Kidney epithelial cell (primary cell): ENCODE measurements around the gene KIDINS220. TPM values are rescaled to one million over a fixed set of nuclear protein-coding genes. Genes with fewer than 3 reads are reported as not detected.

Source experiments
- DNase-seq: peaks from one replicate; pipeline ENCODE4 v3.0.0-alpha.2; 2010; ENCODE audit warnings: low read depth
- H3K27me3 ChIP-seq: 2 replicates; pipeline ENCODE4 v1.6.0; 2011; ENCODE audit warnings: low read length; ENCODE audit not compliant: control insufficient read depth, insufficient read depth
- H3K36me3 ChIP-seq: 2 replicates; pipeline ENCODE4 v1.5.1; 2011; ENCODE audit warnings: low read length; ENCODE audit not compliant: control insufficient read depth, insufficient read depth
- H3K4me3 ChIP-seq: 2 replicates; pipeline ENCODE4 v1.5.1; 2011; ENCODE audit warnings: low read depth, mild to moderate bottlenecking, control low read depth, low read length
- CTCF ChIP-seq: IDR thresholded peaks from 2 replicates; pipeline ENCODE4 v1.5.1; 2011; ENCODE audit warnings: mild to moderate bottlenecking, moderate library complexity, low read length, control low read depth, inconsistent platforms; ENCODE audit not compliant: insufficient read depth, poor library complexity, severe bottlenecking
- total RNA-seq: library from RNA; depleted of rRNA; stranded (reverse); fragments of >200 nt; gene quantifications from 2 replicates; pipeline ENCODE4 v1.2.3, GENCODE V29; 2015

KIDINS220 gene
- total RNA-seq, 1 donor from 2014 or later, result 49.1 TPM

GRCh38 chr2:8800218-8800617 is 37.2 kb downstream of the KIDINS220 start:
- H3K27me3 ChIP-seq, result no peaks in the 10 kb centered on the region
- no peak for TF ChIP-seq CTCF
- DNase-seq, result no peak
- H3K4me3 ChIP-seq, result no peak overlapping the region
- H3K36me3 ChIP-seq, result peaks cover 1% of the 10 kb centered on the region

- Histone ChIP-seq H3K27me3 (no peaks in the 10 kb centered on the region), H3K4me3 (no peak overlapping the region), H3K36me3 (peaks cover 2% of the 10 kb centered on the region)
- no peak for DNase-seq
- no peak for TF ChIP-seq CTCF
Observed at GRCh38 chr2:8799004-8799403, 38.4 kb downstream of the KIDINS220 start.

GRCh38 chr2:8798393-8798792 is 39.0 kb downstream of the KIDINS220 start:
- TF ChIP-seq CTCF, result no peak

GRCh38 chr2:8797682-8798081 is 39.7 kb downstream of the KIDINS220 start:
- H3K4me3 ChIP-seq, result no peak overlapping the region
- TF ChIP-seq CTCF, result no peak
- no peaks in the 10 kb centered on the region for H3K27me3 ChIP-seq
- DNase-seq, result no peak
- H3K36me3 ChIP-seq, result peaks cover 2% of the 10 kb centered on the region

More at GRCh38 chr2:8798393-8798792, 39.0 kb downstream of the KIDINS220 start:
- DNase-seq, result no peak
- no peaks in the 10 kb centered on the region for H3K27me3 ChIP-seq
- peaks cover 2% of the 10 kb centered on the region for H3K36me3 ChIP-seq
- H3K4me3 ChIP-seq, result no peak overlapping the region

GRCh38 chr2:8796878-8797550 is 40.4 kb downstream of the KIDINS220 start:
- H3K4me3 ChIP-seq, result no peak overlapping the region
- no peak for DNase-seq
- H3K36me3 ChIP-seq, result peaks cover 2% of the 10 kb centered on the region
- H3K27me3 ChIP-seq, result no peaks in the 10 kb centered on the region
- no peak for TF ChIP-seq CTCF

GRCh38 chr2:8796315-8796848 is 41.0 kb downstream of the KIDINS220 start:
- DNase-seq, result no peak
- peaks cover 2% of the 10 kb centered on the region for H3K36me3 ChIP-seq
- no peak overlapping the region for H3K4me3 ChIP-seq
- H3K27me3 ChIP-seq, result no peaks in the 10 kb centered on the region
- TF ChIP-seq CTCF, result no peak
